ENCODE results near the gene RTN4R. TPM values are rescaled to one million over a fixed set of nuclear protein-coding genes. Genes with fewer than 3 reads are reported as not detected.
A peak's percentile ranks its signal among the peaks of the same experiment; 100 is the strongest.

RTN4R gene
- total RNA-seq, 1 donor from 2014 or later = 2.6 TPM

GRCh38 chr22:20241579-20242392 is 26.3 kb downstream of the RTN4R start:
- Histone ChIP-seq H3K36me3 (ENCODE audit: control insufficient read depth in 3 of 3, insufficient read depth in 3 of 3, low read length in 3 of 3) (no peaks in the 10 kb centered on the region), H3K4me3 (ENCODE audit: low read length in 3 of 3) (no peak overlapping the region), H3K27me3 (ENCODE audit: control insufficient read depth in 3 of 3, insufficient read depth in 3 of 3, low read length in 3 of 3) (peaks cover 4 to 15% (median 6%) of the 10 kb centered on the region in 3 donors), H3K9ac (ENCODE audit: low read depth in 1 of 3, low read length in 3 of 3) (no peak overlapping the region), H3K4me1 (ENCODE audit: control insufficient read depth in 3 of 3, insufficient read depth in 3 of 3, low read length in 3 of 3) (peaks cover 22 to 53% (median 40%) of the 10 kb centered on the region in 3 donors), H3K9me3 (ENCODE audit: control insufficient read depth in 3 of 3, low read length in 3 of 3) (no peaks in the 10 kb centered on the region), H3K27ac (ENCODE audit: low read depth, low read length) (no peak overlapping the region)

GRCh38 chr22:20240900-20241299 is 27.2 kb downstream of the RTN4R start:
- no peak overlapping the region for H3K4me3 ChIP-seq (ENCODE audit: low read length in 3 of 3)
- peaks cover 22 to 51% (median 38%) of the 10 kb centered on the region in 3 donors for H3K4me1 ChIP-seq (ENCODE audit: control insufficient read depth in 3 of 3, insufficient read depth in 3 of 3, low read length in 3 of 3)
- H3K36me3 ChIP-seq (ENCODE audit: control insufficient read depth in 3 of 3, insufficient read depth in 3 of 3, low read length in 3 of 3) = no peaks in the 10 kb centered on the region
- H3K27ac ChIP-seq (ENCODE audit: low read depth, low read length) = no peak overlapping the region
- H3K27me3 ChIP-seq (ENCODE audit: control insufficient read depth in 3 of 3, insufficient read depth in 3 of 3, low read length in 3 of 3) = peaks cover 4 to 15% (median 6%) of the 10 kb centered on the region in 3 donors
- H3K9ac ChIP-seq (ENCODE audit: low read depth in 1 of 3, low read length in 3 of 3) = peak overlapping the region in 1 of 3 donors; percentile 8
- no peaks in the 10 kb centered on the region for H3K9me3 ChIP-seq (ENCODE audit: control insufficient read depth in 3 of 3, low read length in 3 of 3)

- Histone ChIP-seq H3K9ac (ENCODE audit: low read depth in 1 of 3, low read length in 3 of 3) (peak overlapping the region in 1 of 3 donors; percentile 33), H3K27ac (ENCODE audit: low read depth, low read length) (no peak overlapping the region), H3K4me1 (ENCODE audit: control insufficient read depth in 3 of 3, insufficient read depth in 3 of 3, low read length in 3 of 3) (peaks cover 22 to 51% (median 38%) of the 10 kb centered on the region in 3 donors), H3K27me3 (ENCODE audit: control insufficient read depth in 3 of 3, insufficient read depth in 3 of 3, low read length in 3 of 3) (peaks cover 4 to 15% (median 6%) of the 10 kb centered on the region in 3 donors), H3K9me3 (ENCODE audit: control insufficient read depth in 3 of 3, low read length in 3 of 3) (no peaks in the 10 kb centered on the region), H3K4me3 (ENCODE audit: low read length in 3 of 3) (no peak overlapping the region), H3K36me3 (ENCODE audit: control insufficient read depth in 3 of 3, insufficient read depth in 3 of 3, low read length in 3 of 3) (no peaks in the 10 kb centered on the region)
Observed at GRCh38 chr22:20240447-20240764, 27.7 kb downstream of the RTN4R start.

- H3K36me3 ChIP-seq (ENCODE audit: control insufficient read depth in 3 of 3, insufficient read depth in 3 of 3, low read length in 3 of 3) = no peaks in the 10 kb centered on the region
- peak overlapping the region in 1 of 3 donors; percentile 60 for H3K9ac ChIP-seq (ENCODE audit: low read depth in 1 of 3, low read length in 3 of 3)
- peak overlapping the region in 1 of 3 donors; percentile 29 for H3K4me3 ChIP-seq (ENCODE audit: low read length in 3 of 3)
- peak overlapping the region; percentile 60 for H3K27ac ChIP-seq (ENCODE audit: low read depth, low read length)
- H3K27me3 ChIP-seq (ENCODE audit: control insufficient read depth in 3 of 3, insufficient read depth in 3 of 3, low read length in 3 of 3) = peaks cover 4 to 15% (median 6%) of the 10 kb centered on the region in 3 donors
- peaks cover 22 to 51% (median 38%) of the 10 kb centered on the region in 3 donors for H3K4me1 ChIP-seq (ENCODE audit: control insufficient read depth in 3 of 3, insufficient read depth in 3 of 3, low read length in 3 of 3)
- no peaks in the 10 kb centered on the region for H3K9me3 ChIP-seq (ENCODE audit: control insufficient read depth in 3 of 3, low read length in 3 of 3)
Observed at GRCh38 chr22:20239676-20240446, 28.3 kb downstream of the RTN4R start.

GRCh38 chr22:20238901-20239675 is 29.0 kb downstream of the RTN4R start:
- H3K4me3 ChIP-seq (ENCODE audit: low read length in 3 of 3) = peak overlapping the region in 1 of 3 donors; percentile 29
- peak overlapping the region; percentile 60 for H3K27ac ChIP-seq (ENCODE audit: low read depth, low read length)
- peak overlapping the region in 2 of 3 donors; percentile 32 to 60 for H3K9ac ChIP-seq (ENCODE audit: low read depth in 1 of 3, low read length in 3 of 3)
- no peaks in the 10 kb centered on the region for H3K9me3 ChIP-seq (ENCODE audit: control insufficient read depth in 3 of 3, low read length in 3 of 3)
- peaks cover 22 to 49% (median 38%) of the 10 kb centered on the region in 3 donors for H3K4me1 ChIP-seq (ENCODE audit: control insufficient read depth in 3 of 3, insufficient read depth in 3 of 3, low read length in 3 of 3)
- peaks cover 6 to 11% (median 8%) of the 10 kb centered on the region in 3 donors for H3K27me3 ChIP-seq (ENCODE audit: control insufficient read depth in 3 of 3, insufficient read depth in 3 of 3, low read length in 3 of 3)
- H3K36me3 ChIP-seq (ENCODE audit: control insufficient read depth in 3 of 3, insufficient read depth in 3 of 3, low read length in 3 of 3) = no peaks in the 10 kb centered on the region

- no peaks in the 10 kb centered on the region for H3K9me3 ChIP-seq (ENCODE audit: control insufficient read depth in 3 of 3, low read length in 3 of 3)
- peak overlapping the region; percentile 60 for H3K27ac ChIP-seq (ENCODE audit: low read depth, low read length)
- H3K4me1 ChIP-seq (ENCODE audit: control insufficient read depth in 3 of 3, insufficient read depth in 3 of 3, low read length in 3 of 3) = peaks cover 17 to 44% (median 35%) of the 10 kb centered on the region in 3 donors
- H3K27me3 ChIP-seq (ENCODE audit: control insufficient read depth in 3 of 3, insufficient read depth in 3 of 3, low read length in 3 of 3) = peaks cover 4 to 11% (median 6%) of the 10 kb centered on the region in 3 donors
- no peaks in the 10 kb centered on the region for H3K36me3 ChIP-seq (ENCODE audit: control insufficient read depth in 3 of 3, insufficient read depth in 3 of 3, low read length in 3 of 3)
- no peak overlapping the region for H3K4me3 ChIP-seq (ENCODE audit: low read length in 3 of 3)
- peak overlapping the region in 2 of 3 donors; percentile 32 to 60 for H3K9ac ChIP-seq (ENCODE audit: low read depth in 1 of 3, low read length in 3 of 3)
Observed at GRCh38 chr22:20238536-20238900, 29.6 kb downstream of the RTN4R start.

- Histone ChIP-seq H3K36me3 (ENCODE audit: control insufficient read depth in 3 of 3, insufficient read depth in 3 of 3, low read length in 3 of 3) (no peaks in the 10 kb centered on the region), H3K4me1 (ENCODE audit: control insufficient read depth in 3 of 3, insufficient read depth in 3 of 3, low read length in 3 of 3) (peaks cover 12 to 37% (median 27%) of the 10 kb centered on the region in 3 donors), H3K9ac (ENCODE audit: low read depth in 1 of 3, low read length in 3 of 3) (no peak overlapping the region), H3K9me3 (ENCODE audit: control insufficient read depth in 3 of 3, low read length in 3 of 3) (no peaks in the 10 kb centered on the region), H3K27ac (ENCODE audit: low read depth, low read length) (no peak overlapping the region), H3K4me3 (ENCODE audit: low read length in 3 of 3) (no peak overlapping the region), H3K27me3 (ENCODE audit: control insufficient read depth in 3 of 3, insufficient read depth in 3 of 3, low read length in 3 of 3) (peaks cover 4 to 8% (median 6%) of the 10 kb centered on the region in 3 donors)
Observed at GRCh38 chr22:20237480-20238440, 30.4 kb downstream of the RTN4R start.

- Histone ChIP-seq H3K27me3 (ENCODE audit: control insufficient read depth in 3 of 3, insufficient read depth in 3 of 3, low read length in 3 of 3) (peaks cover 0 to 5% (median 0%) of the 10 kb centered on the region in 3 donors), H3K27ac (ENCODE audit: low read depth, low read length) (no peak overlapping the region), H3K4me3 (ENCODE audit: low read length in 3 of 3) (no peak overlapping the region), H3K9me3 (ENCODE audit: control insufficient read depth in 3 of 3, low read length in 3 of 3) (no peaks in the 10 kb centered on the region), H3K36me3 (ENCODE audit: control insufficient read depth in 3 of 3, insufficient read depth in 3 of 3, low read length in 3 of 3) (no peaks in the 10 kb centered on the region), H3K4me1 (ENCODE audit: control insufficient read depth in 3 of 3, insufficient read depth in 3 of 3, low read length in 3 of 3) (peaks cover 12 to 27% (median 27%) of the 10 kb centered on the region in 3 donors), H3K9ac (ENCODE audit: low read depth in 1 of 3, low read length in 3 of 3) (no peak overlapping the region)
Observed at GRCh38 chr22:20236052-20236717, 31.9 kb downstream of the RTN4R start.

Data from skeletal muscle tissue (tissue), 4 donors.